ENCODE data around the gene HIRA. TPM values are rescaled to one million over a fixed set of nuclear protein-coding genes. Genes with fewer than 3 reads are reported as not detected.
A peak's percentile ranks its signal among the peaks of the same experiment; 100 is the strongest.

Gene HIRA
- total RNA-seq, 4 donors from 2014 or later = 24.9 to 104 (median 31.8) TPM

- Histone ChIP-seq H3K27me3 (no peaks in the 10 kb centered on the region), H3K4me1 (peaks cover 0 to 13% (median 3%) of the 10 kb centered on the region in 4 donors), H3K4me3 (no peak overlapping the region), H3K9me3 (no peaks in the 10 kb centered on the region), H3K36me3 (peaks cover 0 to 56% (median 0%) of the 10 kb centered on the region in 3 donors), H3K27ac (no peak overlapping the region)
- TF ChIP-seq CTCF (IDR thresholded peaks at IDR 0.05) = no peak
- no peak for TF ChIP-seq POLR2A (IDR thresholded peaks at IDR 0.05)
- no peak for DNase-seq
Measured at GRCh38 chr22:19451570-19451969, 20.0 kb upstream of the HIRA start.

GRCh38 chr22:19450363-19451175 lies 19.0 kb upstream of the HIRA start:
- H3K4me1 ChIP-seq = peaks cover 0 to 23% (median 6%) of the 10 kb centered on the region in 4 donors
- H3K27me3 ChIP-seq = no peaks in the 10 kb centered on the region
- peaks cover 0 to 46% (median 0%) of the 10 kb centered on the region in 3 donors for H3K36me3 ChIP-seq
- no peaks in the 10 kb centered on the region for H3K9me3 ChIP-seq
- no peak overlapping the region for H3K4me3 ChIP-seq
- no peak overlapping the region for H3K27ac ChIP-seq
- TF ChIP-seq POLR2A (IDR thresholded peaks at IDR 0.05) (no peak), CTCF (IDR thresholded peaks at IDR 0.05) (no peak)
- DNase-seq = no peak

GRCh38 chr22:19449422-19449767 lies 17.9 kb upstream of the HIRA start:
- Histone ChIP-seq H3K36me3 (peaks cover 0 to 35% (median 0%) of the 10 kb centered on the region in 3 donors), H3K27ac (no peak overlapping the region)

GRCh38 chr22:19448739-19449421 lies 17.3 kb upstream of the HIRA start:
- Histone ChIP-seq H3K36me3 (peaks cover 0 to 35% (median 0%) of the 10 kb centered on the region in 3 donors), H3K4me3 (peak overlapping the region in 1 of 4 donors; percentile 73), H3K27me3 (no peaks in the 10 kb centered on the region), H3K4me1 (peaks cover 0 to 26% (median 6%) of the 10 kb centered on the region in 4 donors), H3K9me3 (no peaks in the 10 kb centered on the region), H3K27ac (peak overlapping the region in 2 of 4 donors; percentile 94 to 96)
- no peak for DNase-seq
- TF ChIP-seq CTCF (IDR thresholded peaks at IDR 0.05) = no peak
- no peak for TF ChIP-seq POLR2A (IDR thresholded peaks at IDR 0.05)

More at GRCh38 chr22:19449422-19449767, 17.9 kb upstream of the HIRA start:
- DNase-seq = no peak
- Histone ChIP-seq H3K4me3 (no peak overlapping the region), H3K9me3 (no peaks in the 10 kb centered on the region), H3K27me3 (no peaks in the 10 kb centered on the region), H3K4me1 (peaks cover 0 to 26% (median 6%) of the 10 kb centered on the region in 4 donors)
- TF ChIP-seq CTCF (IDR thresholded peaks at IDR 0.05) (no peak), POLR2A (IDR thresholded peaks at IDR 0.05) (no peak)

- DNase-seq = peak; percentile 55 to 77 (median 75)
- H3K36me3 ChIP-seq = peaks cover 0 to 34% (median 0%) of the 10 kb centered on the region in 3 donors
- TF ChIP-seq POLR2A (IDR thresholded peaks at IDR 0.05) (no peak), CTCF (IDR thresholded peaks at IDR 0.05) (no peak)
- peak overlapping the region; percentile 92 to 100 (median 95) for H3K27ac ChIP-seq
- H3K4me1 ChIP-seq = peaks cover 0 to 26% (median 6%) of the 10 kb centered on the region in 4 donors
- no peaks in the 10 kb centered on the region for H3K27me3 ChIP-seq
- peak overlapping the region; percentile 73 to 98 (median 80) for H3K4me3 ChIP-seq
- H3K9me3 ChIP-seq = no peaks in the 10 kb centered on the region
Measured at GRCh38 chr22:19448076-19448607, 16.6 kb upstream of the HIRA start.
